Measurements from ENCODE around the gene SOX10. TPM values are rescaled to one million over a fixed set of nuclear protein-coding genes. Genes with fewer than 3 reads are reported as not detected.
A peak's percentile ranks its signal among the peaks of the same experiment; 100 is the strongest.

Gene SOX10
- total and polyA plus RNA-seq, 9 of the 15 experiments (the other 6 are each of a cell fraction or from before 2014, with no cell fraction given), result not detected

DNA sequence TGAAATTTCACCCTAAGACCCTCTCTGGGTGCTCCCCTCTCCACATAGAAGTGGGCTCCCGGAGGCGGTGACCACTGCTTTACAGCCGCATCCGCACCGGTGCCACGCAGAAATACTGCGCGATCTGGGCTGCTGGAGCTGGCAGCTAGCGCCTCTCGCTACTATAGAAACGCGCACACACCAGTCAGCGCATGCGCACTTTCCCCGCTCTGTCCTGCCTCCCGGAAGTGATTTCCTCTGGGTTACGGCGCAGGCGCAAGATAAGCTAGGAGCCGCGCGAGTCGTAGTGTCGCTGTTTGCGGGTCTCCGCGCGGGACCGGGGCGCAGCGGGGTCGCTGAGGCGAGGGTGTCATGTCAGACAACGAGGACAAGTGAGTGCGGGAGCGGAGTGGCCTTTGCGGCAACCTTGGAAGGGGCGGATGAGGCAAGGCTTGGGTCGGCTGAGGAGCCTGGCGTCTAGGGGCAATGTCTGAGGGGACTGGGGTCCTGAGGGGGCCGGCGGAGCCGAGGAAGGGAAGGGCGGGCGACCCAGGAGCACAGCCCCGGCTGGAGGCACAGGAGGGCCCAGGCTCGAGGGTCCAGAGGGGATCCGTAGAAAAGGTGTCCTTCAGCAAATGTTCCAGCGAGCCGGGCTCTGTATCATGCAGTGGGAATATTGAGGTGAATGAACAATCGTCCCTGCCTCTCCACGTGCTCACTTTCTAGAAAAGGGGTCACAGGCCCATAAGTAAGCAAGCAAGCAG is 30.7 kb downstream of the SOX10 start, which contains the start of the genes C22orf23 and POLR2F (continued):
- TF ChIP-seq REST (IDR thresholded peaks at IDR 0.05; ENCODE audit: borderline replicate concordance), result no peak
- TF ChIP-seq REST (CRISPR knock-in tag; IDR thresholded peaks at IDR 0.05; ENCODE audit: low read depth), result 0 out of 2 replicates have a peak, but pooled peaks have one; percentile 24
- peak; percentile 92 for TF ChIP-seq CREM (IDR thresholded peaks at IDR 0.05; ENCODE audit: low read depth)
- no peak for TF ChIP-seq PHF21A (IDR thresholded peaks at IDR 0.05; ENCODE audit: borderline replicate concordance, low read depth)
- TF ChIP-seq ZNF407 (IDR thresholded peaks at IDR 0.05; ENCODE audit: low read depth), result no peak
- no peak for TF ChIP-seq RCOR1 (IDR thresholded peaks at IDR 0.05; ENCODE audit: borderline replicate concordance in 1 of 2, low read depth in 2 of 2, low read length in 2 of 2)
- 0 out of 2 replicates have a peak, but pooled peaks have one; percentile 17 for TF ChIP-seq CTBP1 (IDR thresholded peaks at IDR 0.05; ENCODE audit: borderline replicate concordance)
- no peak for TF ChIP-seq CAMTA2 (CRISPR knock-in tag; conservative IDR thresholded peaks at IDR 0.05)
- peak; percentile 90; the same call in 1 of the 2 replicates for TF ChIP-seq PHF8 (IDR thresholded peaks at IDR 0.05; ENCODE audit: borderline replicate concordance, low read length)
- peak; percentile 88 for TF ChIP-seq RFX1 (IDR thresholded peaks at IDR 0.05)
- no peak for TF ChIP-seq SNAPC5 (CRISPR knock-in tag; IDR thresholded peaks at IDR 0.05)
- 0 out of 2 replicates have a peak, but pooled peaks have one; percentile 42 for TF ChIP-seq MTA1 (IDR thresholded peaks at IDR 0.05; ENCODE audit: borderline replicate concordance)
